ENCODE data around the gene PARP1.

The PARP1 gene

GRCh38 chr1:226404904-226405222 is 3.0 kb downstream of the PARP1 start:
- no peak for DNase-seq

- no peak for DNase-seq
Measured at GRCh38 chr1:226404063-226404903, 3.6 kb downstream of the PARP1 start.

GRCh38 chr1:226403201-226404034 is 4.5 kb downstream of the PARP1 start:
- DNase-seq: no peak

GRCh38 chr1:226402739-226403165 is 5.1 kb downstream of the PARP1 start:
- no peak for DNase-seq

- DNase-seq: no peak
Measured at GRCh38 chr1:226401355-226402303, 6.3 kb downstream of the PARP1 start.

GRCh38 chr1:226400519-226401354 is 7.2 kb downstream of the PARP1 start:
- DNase-seq: no peak

- no peak for DNase-seq
Measured at GRCh38 chr1:226397955-226398636, 9.8 kb downstream of the PARP1 start.

GRCh38 chr1:226397011-226397926 is 10.6 kb downstream of the PARP1 start:
- no peak for DNase-seq

- DNase-seq: no peak
Measured at GRCh38 chr1:226395753-226396152, 12.1 kb downstream of the PARP1 start.

- DNase-seq: no peak
Measured at GRCh38 chr1:226394462-226394861, 13.4 kb downstream of the PARP1 start.

GRCh38 chr1:226390681-226391080 is 17.2 kb downstream of the PARP1 start:
- DNase-seq: no peak

GRCh38 chr1:226388131-226388530 is 19.8 kb downstream of the PARP1 start:
- DNase-seq: no peak

- no peak for DNase-seq
Measured at GRCh38 chr1:226384717-226385116, 23.2 kb downstream of the PARP1 start.

GRCh38 chr1:226384040-226384439 is 23.9 kb downstream of the PARP1 start:
- DNase-seq: no peak

GRCh38 chr1:226382030-226382429 is 25.9 kb downstream of the PARP1 start:
- no peak for DNase-seq

GRCh38 chr1:226381226-226381998 is 26.5 kb downstream of the PARP1 start:
- DNase-seq: no peak

GRCh38 chr1:226378071-226378470 is 29.8 kb downstream of the PARP1 start:
- no peak for DNase-seq

- DNase-seq: no peak
Measured at GRCh38 chr1:226376300-226376699, 31.6 kb downstream of the PARP1 start.

GRCh38 chr1:226373376-226373775 is 34.5 kb downstream of the PARP1 start:
- DNase-seq: no peak
